HG03196 (cell line): Measurements from ENCODE around the gene OMP.

Source experiments
- ATAC-seq: cut with Tn5 transposase; IDR thresholded peaks from one replicate; pipeline ENCODE4 v1.9.1; 2021; ENCODE audit not compliant: unreplicated experiment

OMP gene

DNA sequence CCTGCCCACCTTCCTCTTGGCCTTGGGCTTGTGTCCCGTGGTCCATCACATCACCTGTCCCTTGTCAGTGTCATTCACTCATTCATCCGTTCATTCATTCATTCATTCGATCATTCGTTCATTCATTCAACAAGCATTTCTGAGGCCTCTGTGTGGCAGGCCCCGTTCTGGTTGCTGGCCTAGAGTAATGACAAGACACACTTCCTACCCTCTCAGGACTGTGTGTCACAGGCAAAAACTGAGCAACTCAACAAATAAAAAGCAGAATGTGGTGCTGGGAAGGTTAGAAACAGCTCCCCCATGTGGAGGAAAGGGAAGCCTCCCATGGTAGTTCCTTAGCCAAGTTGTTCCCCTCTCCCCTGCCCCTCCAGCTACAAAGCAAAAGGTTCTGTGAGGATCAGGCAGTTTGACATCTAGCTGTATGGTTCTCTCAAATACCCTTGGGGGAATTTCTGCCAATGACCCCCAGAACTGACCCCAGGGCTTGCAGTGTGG is 1.6 kb upstream of the OMP start:
- ATAC-seq = no peak

DNA sequence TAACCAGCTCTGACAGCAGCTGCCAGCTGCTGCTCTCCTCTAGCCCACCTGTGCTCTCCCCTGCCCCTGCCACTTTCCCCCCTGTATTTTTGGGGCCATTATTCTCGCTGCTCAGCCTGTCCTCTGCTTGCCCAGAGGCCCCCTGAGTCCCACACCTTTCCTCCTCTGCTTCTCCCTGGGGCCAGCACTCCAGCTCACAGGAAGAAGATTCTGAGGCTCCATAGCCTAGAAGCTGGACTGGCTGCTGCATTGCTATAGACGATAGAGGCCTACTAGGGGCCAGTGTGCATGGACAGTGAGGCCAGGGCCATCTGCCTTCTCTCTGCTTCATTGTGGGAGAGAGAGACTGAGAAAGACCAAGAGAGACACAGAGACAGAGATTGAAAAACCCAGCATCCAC is 679 bp downstream of the OMP start:
- ATAC-seq = no peak

DNA sequence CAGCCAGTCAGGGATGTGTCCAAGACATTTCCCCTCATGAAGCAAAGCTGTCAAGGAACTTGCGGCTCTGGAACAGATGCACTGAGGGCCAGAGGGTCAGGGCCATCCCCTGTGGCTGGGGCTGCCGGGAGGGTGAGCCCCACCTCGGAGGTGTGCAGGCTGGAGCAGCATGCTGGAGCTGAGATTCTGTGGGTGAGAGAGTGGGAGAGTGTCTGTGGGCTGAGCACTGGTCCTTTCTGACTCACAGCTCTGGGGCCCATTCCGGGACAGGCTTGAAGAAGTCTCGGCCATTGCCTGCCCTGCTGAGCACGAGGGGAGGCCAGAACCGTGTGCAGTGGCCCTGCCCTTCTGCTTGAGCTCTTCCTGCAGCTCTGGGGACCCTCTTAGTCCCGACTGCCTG is 2.1 kb downstream of the OMP start:
- no peak for ATAC-seq

DNA sequence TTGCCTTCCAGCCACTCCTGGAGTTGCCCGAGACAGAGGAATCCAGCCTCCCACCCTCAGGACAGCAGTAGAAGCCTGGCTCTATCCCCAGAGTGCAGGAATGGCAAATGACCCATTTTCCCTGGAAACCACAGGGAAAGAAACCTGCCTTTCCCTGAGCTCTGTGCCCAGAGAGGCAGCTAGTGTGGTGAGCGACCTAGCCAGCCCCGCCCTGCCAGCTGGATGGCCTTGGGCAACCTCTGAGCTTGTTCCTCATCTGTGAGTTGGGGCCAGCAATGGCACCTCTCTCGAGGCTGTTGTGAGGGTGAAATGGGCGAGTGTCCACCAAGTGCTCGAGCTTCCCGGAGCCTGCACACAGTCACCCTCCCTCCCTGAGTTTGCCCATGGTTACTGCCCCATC is 3.7 kb downstream of the OMP start:
- ATAC-seq = no peak

DNA sequence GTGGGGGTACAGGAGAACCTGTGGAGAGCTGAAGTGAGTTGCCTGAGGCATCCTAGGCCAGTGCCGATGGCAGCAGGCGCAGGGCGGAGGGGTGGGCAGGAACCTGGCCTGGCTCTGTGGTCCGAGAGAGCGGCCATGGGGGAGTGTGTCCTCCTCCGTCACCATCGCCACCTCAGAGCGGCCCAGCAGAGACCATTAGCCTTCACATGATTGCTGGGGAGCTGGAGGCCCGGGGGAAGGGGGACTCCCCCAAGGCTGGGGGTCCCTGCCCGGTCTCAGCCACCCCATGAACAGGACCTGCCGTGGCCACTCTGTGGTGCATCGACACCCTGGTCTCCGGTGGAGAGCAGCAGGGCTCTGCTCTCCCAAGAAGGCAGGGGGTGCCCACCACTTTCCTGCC is 4.1 kb downstream of the OMP start:
- ATAC-seq = no peak

DNA sequence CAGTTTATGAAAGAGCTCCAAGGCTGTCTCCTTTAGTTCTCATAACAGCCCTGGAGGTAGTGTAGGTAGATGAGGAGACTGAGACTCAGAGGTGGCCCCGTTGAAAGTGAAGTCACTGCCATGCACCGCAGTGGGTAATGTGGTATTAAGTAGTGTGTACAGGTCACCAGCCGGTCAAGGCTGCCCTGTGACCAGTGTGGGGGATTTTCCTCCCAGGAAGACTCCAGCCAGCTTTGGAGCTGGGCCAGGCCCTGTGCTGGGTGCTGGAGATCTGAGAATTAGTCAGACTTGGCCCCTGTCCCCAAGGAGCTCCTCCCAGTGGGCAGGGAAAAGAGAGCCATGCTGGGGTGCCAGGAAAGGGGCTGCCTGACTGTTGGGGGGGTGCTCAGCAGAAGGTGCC is 5.3 kb downstream of the OMP start:
- no peak for ATAC-seq

DNA sequence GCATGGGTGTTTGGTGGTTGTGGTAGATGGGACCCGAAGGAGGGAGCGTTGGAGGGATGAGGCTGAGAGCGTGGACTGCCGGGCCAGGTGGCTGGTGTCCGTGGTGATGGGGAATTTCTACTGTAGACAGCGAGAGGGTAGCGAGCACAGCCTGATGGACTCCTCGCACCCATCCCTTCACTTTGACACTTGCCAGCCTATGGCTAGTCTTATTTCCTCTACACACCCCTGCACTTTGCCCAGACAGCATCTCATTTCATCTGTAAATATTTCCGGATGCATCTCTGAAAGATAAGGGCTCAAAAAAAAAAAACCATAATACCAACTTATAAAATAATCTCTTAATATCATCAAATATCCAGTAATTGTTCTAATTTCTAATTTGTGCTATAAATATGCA is 5.8 kb downstream of the OMP start:
- ATAC-seq = no peak

DNA sequence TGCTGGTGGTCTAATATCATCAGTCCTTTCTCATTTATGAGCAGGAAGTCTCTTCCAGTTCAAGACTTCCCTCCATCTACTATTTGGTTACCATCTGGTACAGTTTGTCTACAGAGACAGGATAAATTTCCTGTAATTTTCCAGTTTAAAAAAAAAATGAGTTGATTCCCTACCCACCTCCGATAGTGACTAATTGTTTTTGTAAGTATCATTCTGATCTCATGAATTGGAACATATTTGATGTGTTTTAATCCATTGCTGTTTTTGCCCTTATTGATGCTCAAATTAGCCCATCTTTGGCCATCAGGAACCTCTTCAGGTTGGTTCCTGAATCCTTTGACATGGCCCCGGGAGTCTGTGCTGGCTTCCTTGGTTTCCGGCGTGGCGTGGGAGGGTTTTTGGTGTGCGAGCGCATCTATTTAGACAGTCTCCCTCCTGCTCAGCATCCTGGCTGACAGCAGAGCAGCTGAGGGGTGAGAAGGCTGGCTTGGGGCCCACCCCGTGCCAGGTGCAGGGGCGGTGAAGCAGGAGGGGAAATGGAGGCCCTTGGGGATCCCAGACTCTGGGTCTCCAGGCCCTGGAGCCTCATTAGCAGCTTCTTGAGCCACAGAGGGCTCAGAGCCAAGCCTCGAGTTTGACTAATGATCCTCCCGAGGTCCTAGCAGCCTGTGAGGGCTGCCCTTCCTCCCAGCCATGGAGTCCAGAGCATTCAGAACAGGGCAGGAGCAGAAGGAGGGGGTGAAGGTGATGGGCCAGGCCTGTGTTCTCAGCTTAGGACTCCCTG is 6.8 kb downstream of the OMP start:
- ATAC-seq = no peak

DNA sequence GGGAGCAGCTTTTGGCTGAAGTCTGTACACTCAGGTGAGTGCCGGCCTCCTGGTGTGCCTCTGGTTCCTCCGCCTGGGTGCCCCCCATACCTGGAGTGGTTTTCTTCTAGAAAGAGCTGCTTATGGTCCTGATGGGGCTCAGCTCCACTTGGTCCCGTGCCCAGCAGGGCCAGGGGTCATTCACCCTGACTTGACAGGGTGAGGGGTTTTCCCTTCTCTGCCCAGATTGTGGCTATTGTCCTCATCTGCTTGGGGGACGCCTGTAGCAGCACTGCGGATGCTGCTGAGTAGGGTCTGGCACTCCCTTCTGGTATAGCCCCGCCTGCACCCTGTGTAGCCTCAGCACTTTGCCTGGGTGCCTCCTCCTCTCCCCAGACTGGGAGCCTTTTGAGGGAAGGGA is 8.2 kb downstream of the OMP start:
- no peak for ATAC-seq

DNA sequence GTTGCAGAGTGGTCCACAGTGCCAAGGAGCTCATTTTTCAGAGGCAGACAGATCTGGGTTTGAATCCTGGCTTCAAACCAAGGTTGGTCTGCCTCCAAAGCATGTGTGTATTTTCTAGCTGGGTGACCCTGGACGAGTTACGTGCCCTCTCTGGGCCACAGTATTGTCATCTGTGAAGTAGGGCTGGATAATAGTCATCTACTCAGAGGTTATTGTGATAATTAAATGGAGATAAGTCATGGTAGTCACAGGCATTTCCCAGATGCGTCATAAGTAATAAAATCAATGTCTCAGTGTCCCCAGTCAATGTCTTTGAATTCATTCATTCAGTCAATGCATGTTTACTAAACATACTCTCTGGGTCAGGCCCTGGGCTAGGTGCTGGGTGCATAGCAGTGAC is 8.6 kb downstream of the OMP start:
- no peak for ATAC-seq

DNA sequence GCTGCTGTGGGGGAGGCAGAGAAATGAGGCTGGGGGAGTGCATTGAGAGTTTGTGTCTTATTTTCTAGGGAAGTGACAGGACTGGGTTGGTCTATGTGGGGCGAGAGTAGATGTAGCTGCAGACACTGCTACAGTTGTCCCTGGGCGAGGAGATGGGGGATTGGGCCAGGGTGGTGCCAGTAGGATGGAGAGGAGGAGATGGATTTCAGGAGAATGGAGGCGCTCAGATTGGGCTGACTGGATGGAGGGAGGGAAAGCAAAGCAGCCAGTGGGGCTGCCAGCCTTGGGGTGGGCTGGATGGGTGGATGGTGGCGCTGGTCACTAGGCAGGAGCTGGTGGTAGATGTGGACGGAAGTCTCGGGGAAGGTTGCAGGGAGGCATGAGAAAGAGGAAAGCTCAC is 9.3 kb downstream of the OMP start:
- no peak for ATAC-seq

DNA sequence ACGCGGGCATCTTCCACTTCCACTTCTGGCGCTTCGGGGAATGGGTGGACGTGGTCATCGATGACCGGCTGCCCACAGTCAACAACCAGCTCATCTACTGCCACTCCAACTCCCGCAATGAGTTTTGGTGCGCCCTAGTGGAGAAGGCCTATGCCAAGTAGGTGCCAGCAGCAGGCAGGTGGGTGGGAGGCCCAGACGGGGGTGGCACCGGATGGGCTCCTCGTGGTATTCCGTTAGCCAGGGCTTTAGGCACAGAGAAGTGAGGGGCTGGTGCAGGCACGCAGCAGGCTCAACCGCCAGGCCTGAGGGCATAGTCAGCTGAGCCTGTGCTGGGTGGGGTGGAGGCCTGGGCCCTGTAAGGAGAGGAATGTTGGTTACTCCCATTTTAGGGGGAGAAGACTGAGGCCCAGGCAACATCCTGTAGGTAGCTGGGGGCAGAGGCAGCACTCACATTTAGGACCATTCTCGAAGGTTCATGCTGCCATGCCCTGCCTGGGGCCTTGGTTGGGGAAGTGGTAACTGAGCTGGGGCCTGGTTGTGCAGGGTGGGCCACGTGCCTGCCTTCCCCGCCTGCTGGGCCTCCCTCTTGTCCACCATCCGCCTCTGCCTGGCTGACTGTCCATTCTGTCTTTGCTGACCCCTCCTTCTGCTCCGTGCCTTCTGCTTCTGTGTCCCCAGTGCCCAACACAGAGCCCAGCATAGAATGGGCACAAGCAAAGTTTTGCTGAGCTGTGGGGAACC is 10.2 kb downstream of the OMP start:
- ATAC-seq = no peak

DNA sequence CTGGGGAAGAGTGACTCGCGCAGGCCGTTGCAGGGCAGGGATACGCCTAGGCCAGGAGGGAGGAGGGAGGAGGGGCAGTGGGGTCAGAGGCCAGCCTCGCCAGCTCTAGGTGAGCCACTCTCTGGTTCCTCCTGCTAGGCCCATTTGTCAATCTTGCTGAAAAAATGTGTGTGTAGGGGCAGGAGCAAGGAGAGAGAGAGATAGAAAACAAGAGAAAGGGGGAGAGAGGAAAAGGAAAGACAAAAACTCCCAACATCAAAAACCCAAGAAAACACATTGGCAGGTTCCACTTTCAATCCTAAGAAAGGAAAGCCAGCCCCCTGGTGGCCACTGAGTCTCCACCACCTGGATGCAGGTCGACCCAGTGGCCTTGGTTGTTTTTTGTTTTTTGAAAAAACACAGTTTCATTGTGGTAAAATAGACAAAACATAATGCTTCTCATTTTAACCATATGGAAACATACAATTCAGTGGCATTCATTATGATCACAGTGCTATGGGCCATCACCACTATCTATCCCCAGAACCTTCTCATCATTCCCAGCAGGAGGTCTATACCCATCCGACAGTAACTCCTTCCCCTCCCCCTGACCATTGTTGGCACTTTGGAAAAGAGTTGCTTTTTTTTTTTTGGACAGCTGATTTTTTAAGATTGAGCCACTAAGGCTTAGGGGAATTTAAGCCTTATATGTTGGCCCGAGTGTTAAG is 10.9 kb downstream of the OMP start:
- no peak for ATAC-seq

DNA sequence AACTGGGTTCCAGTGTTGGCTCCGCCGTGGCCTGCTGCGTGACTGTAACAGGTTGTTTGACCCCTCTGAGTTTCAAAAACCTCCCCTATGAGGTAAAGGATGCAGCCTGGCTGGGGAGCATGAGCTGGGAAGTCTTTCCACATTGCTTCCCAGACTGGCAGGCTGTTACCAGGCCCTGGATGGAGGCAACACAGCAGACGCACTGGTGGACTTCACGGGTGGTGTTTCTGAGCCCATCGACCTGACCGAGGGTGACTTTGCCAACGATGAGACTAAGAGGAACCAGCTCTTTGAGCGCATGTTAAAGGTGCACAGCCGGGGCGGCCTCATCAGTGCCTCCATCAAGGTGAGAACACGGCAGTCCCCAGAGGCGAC is 11.4 kb downstream of the OMP start:
- no peak for ATAC-seq

DNA sequence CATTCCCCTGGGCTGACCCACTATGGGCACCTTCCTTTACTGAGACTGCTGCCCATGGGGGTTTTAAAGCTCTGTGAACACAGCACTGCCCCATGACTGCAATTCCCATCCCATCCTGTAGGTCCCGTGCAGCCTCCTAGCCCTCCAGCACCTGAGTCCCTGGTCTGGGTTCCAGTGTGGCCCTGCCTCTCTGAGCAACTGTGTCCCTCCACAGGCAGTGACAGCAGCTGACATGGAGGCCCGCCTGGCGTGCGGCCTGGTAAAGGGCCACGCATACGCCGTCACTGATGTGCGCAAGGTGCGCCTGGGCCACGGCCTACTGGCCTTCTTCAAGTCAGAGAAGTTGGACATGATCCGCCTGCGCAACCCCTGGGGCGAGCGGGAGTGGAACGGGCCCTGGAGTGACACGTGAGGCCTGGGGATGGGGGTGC is 12.6 kb downstream of the OMP start:
- ATAC-seq = no peak

DNA sequence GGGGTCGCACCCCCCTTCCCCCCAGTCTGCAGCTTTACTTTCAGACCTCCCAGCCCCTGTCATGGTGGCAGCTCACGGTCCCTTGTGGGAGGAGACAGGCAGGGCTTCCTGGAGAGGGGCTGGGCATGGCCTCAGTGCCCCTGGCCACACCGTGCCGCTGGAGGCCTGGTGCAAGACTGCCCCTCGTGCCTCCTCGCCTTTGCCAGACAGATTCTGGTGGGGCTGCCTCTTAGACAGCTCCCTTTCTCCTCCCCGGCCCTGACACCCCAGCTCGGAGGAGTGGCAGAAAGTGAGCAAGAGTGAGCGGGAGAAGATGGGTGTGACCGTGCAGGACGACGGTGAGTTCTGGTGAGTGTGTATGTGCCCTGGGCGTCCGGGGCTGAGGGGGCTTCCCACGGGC is 13.3 kb downstream of the OMP start:
- ATAC-seq = no peak

DNA sequence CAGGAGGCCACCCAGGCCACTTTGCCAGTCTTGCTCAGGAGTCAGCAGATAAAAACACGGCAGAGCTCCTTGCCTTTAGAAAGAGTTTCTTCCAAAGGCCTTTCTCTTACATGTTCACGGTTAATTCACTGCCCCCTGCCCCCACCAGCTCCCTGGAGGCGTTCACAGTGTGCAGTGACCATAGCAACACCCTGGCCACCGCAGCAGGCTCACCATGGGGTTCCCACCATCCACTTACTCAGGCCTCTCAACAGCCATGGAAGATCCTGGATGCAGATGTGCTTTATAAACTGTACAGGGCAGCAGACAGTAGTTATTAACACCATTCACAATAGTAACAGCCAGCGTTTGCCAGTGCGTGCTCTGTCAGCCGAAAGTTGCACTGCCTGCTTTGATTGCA is 14.9 kb downstream of the OMP start:
- no peak for ATAC-seq

DNA sequence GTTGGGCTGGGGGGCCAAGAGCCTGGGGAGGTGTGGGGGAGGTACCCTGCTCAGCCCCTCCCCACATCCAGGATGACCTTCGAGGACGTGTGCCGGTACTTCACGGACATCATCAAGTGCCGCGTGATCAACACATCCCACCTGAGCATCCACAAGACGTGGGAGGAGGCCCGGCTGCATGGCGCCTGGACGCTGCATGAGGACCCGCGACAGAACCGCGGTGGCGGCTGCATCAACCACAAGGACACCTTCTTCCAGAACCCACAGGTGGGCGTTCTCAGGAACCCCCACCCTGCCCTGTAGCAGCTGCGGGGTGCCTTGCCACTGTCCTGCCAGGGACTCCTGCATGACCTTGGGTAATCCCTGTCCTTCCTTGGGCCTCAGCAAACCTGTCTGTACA is 15.4 kb downstream of the OMP start:
- no peak for ATAC-seq

DNA sequence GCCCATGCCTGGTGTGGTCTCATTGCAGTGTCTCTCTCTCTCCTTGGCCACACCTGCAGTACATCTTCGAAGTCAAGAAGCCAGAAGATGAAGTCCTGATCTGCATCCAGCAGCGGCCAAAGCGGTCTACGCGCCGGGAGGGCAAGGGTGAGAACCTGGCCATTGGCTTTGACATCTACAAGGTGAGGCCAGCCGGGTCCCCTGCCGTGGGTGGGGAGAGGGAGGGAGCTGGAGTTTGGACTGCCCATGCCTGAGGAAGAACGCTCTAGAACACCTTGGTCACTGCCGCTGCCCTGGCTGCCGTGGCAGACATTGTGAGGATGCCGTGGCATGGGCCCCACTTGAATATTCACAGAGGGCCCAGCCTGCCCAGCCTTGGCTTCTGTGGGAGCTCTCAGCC is 16.3 kb downstream of the OMP start:
- ATAC-seq = no peak

DNA sequence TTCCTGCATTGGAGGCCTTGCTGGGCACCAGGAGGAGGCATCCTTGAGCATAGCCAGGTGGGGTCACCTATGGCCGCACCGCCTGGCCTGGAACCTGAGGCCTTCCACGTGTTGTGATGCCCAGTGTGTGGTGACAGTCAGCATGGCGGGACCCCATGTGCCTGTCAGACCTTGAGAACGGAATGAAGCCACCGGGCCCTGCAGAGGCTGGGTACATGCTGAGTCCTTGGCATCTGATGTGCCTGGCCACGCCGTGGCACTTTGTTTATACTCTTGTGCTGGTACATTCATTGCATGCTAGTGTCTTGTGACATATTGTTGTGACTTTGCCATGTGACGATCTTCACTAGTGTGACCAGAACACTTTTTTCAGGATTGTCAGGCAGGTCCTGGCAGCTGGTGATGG is 16.9 kb downstream of the OMP start:
- no peak for ATAC-seq

DNA sequence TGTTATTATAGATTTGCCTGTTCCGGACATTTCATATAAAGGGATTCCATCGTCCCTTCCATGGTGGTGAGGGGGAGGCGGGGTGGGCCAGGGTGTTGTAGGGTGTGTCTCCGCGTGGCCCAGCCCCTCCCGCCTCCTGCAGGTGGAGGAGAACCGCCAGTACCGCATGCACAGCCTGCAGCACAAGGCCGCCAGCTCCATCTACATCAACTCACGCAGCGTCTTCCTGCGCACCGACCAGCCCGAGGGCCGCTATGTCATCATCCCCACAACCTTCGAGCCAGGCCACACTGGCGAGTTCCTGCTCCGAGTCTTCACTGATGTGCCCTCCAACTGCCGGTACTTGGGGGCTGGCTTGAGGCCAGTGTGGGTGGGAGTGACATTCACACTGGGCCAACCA is 17.9 kb downstream of the OMP start:
- ATAC-seq = no peak

DNA sequence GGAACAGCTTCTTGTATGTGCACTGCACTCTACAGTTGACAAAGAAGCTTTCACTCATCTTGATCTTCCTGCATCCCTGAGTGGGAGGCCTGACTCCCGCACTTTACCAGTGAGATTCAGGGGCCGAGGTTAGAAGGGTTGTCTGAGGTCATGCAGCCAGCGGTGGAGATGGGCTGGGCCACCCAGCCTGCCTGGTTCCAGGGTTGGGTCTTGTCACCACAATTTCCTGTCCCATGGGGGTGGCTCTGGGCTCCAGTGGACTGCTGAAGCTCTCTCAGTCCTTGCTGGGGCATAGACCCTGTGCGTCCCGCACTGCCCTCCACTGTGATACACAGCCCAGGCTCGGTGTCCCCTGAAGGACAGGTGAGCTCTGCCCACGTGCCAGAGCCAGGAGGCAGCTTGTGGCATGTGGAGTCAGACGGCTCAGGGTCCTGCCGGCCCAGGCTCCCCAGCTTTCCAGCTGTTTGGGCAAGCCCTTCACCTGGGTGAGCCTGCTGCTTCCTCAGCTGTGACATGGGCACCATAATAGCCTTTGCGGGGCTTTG is 18.5 kb downstream of the OMP start:
- no peak for ATAC-seq
